Activated CD8-positive, alpha-beta T cell treated with anti-CD3 and anti-CD28 coated beads for 36 hours (primary cell): ENCODE results near the gene RGS19. TPM values are rescaled to one million over a fixed set of nuclear protein-coding genes. Genes with fewer than 3 reads are reported as not detected.
A peak's percentile ranks its signal among the peaks of the same experiment; 100 is the strongest.

Experiments used
- ATAC-seq: fragments of 200-7000 bp; cut with Tn5 transposase; one replicate; pipeline ENCODE4 v1.10.0; 2021; ENCODE audit warnings: mild to moderate bottlenecking, moderate library complexity
- CTCF ChIA-PET: fragments of 350-600 bp; sonication (Branson Sonifier 250); formaldehyde crosslinking; loops from one replicate; lab custom pipeline; 2021; ENCODE audit warnings: antibody characterized with exemption; lab: Charles Lee
- POLR2A ChIA-PET: fragments of 350-600 bp; sonication (Branson Sonifier 250); formaldehyde crosslinking; loops from one replicate; lab custom pipeline; 2021; ENCODE audit warnings: antibody characterized with exemption; lab: Charles Lee
- DNase-seq: peaks from one replicate; pipeline ENCODE4 v3.0.0-alpha.2; 2020
- H3K27ac Mint-ChIP-seq: one replicate; pipeline ENCODE4 v1.8.0; 2021; ENCODE audit warnings: mild to moderate bottlenecking, mixed read lengths
- H3K27me3 Mint-ChIP-seq: one replicate; pipeline ENCODE4 v1.8.0; 2021; ENCODE audit warnings: mixed read lengths
- H3K36me3 Mint-ChIP-seq: one replicate; pipeline ENCODE4 v1.8.0; 2021; ENCODE audit warnings: low read depth, mixed read lengths
- H3K4me1 Mint-ChIP-seq: one replicate; pipeline ENCODE4 v1.8.0; 2021; ENCODE audit warnings: low read depth, mixed read lengths
- H3K4me3 Mint-ChIP-seq: one replicate; pipeline ENCODE4 v1.8.0; 2021; ENCODE audit warnings: mild to moderate bottlenecking, moderate library complexity, mixed read lengths
- H3K9me3 Mint-ChIP-seq: one replicate; pipeline ENCODE4 v1.8.0; 2021; ENCODE audit warnings: mixed read lengths
- CTCF ChIP-seq: fragments of 200-600 bp; IDR thresholded peaks from one replicate; pipeline ENCODE4 v1.8.0; 2022; ENCODE audit warnings: antibody characterized with exemption, mild to moderate bottlenecking
- intact Hi-C: fragments of 100-400 bp; cut with micrococcal nuclease; formaldehyde crosslinking; loops from one replicate; pipeline ENCODE4 v1.10.0; 2022
- total RNA-seq, 2 experiments: library from RNA; stranded (reverse); gene quantifications; one replicate each; pipeline ENCODE4 v1.2.3, GENCODE V29; 2021

Gene RGS19
- total RNA-seq, 2 experiments from 2014 or later = 42.5 to 44.1 TPM

- peak; percentile 70 for DNase-seq
- Mint-ChIP-seq H3K4me1 (peaks cover 9% of the 10 kb centered on the region), H3K27me3 (no peaks in the 10 kb centered on the region), H3K36me3 (peaks cover 5% of the 10 kb centered on the region), H3K9me3 (no peaks in the 10 kb centered on the region), H3K27ac (peak overlapping the region; percentile 89), H3K4me3 (peak overlapping the region; percentile 84)
- POLR2A ChIA-PET = interaction anchor here (1.2 to 1.3 kb wide), 2 partner anchors 11 to 13 kb away, joined by 3 to 7 read pairs; no protein-coding TSS in a partner anchor
- intact Hi-C loops = no loop called here
- CTCF ChIA-PET = interaction anchor here (1.0 to 3.5 kb wide), 2 partner anchors 39 to 44 kb away, joined by 3 to 20 read pairs; no protein-coding TSS in a partner anchor
- ATAC-seq = peak; percentile 29
- no peak for TF ChIP-seq CTCF
Observed at GRCh38 chr20:64077094-64077493, 2.2 kb downstream of the RGS19 start.

GRCh38 chr20:64076061-64076997 lies 3.0 kb downstream of the RGS19 start:
- Mint-ChIP-seq H3K27me3 (no peaks in the 10 kb centered on the region), H3K4me1 (peaks cover 4% of the 10 kb centered on the region), H3K9me3 (no peaks in the 10 kb centered on the region), H3K27ac (peak overlapping the region; percentile 89), H3K4me3 (peak overlapping the region; percentile 50), H3K36me3 (peaks cover 5% of the 10 kb centered on the region)
- ATAC-seq = no peak
- intact Hi-C loops = no loop called here
- CTCF ChIA-PET = interaction anchor here (1.0 to 3.5 kb wide), 3 partner anchors 19 to 44 kb away, joined by 3 to 20 read pairs (median 4); no protein-coding TSS in a partner anchor
- no peak for TF ChIP-seq CTCF
- POLR2A ChIA-PET = interaction anchor here (0.7 to 1.3 kb wide), 3 partner anchors 9 to 12 kb away, joined by 3 to 7 read pairs (median 3); no protein-coding TSS in a partner anchor
- DNase-seq = no peak

- CTCF ChIA-PET = interaction anchor here (1.4 kb wide), 1 partner anchor 9 kb away, joined by 4 read pairs; no protein-coding TSS in a partner anchor
- H3K4me3 Mint-ChIP-seq = no peak overlapping the region
- no peak for TF ChIP-seq CTCF
- intact Hi-C loops = no loop called here
- H3K9me3 Mint-ChIP-seq = no peaks in the 10 kb centered on the region
- ATAC-seq (no peak), DNase-seq (no peak)
- no peaks in the 10 kb centered on the region for H3K27me3 Mint-ChIP-seq
- peaks cover 4% of the 10 kb centered on the region for H3K4me1 Mint-ChIP-seq
- H3K27ac Mint-ChIP-seq = no peak overlapping the region
- H3K36me3 Mint-ChIP-seq = peaks cover 5% of the 10 kb centered on the region
- POLR2A ChIA-PET = interaction anchor here (0.7 to 1.3 kb wide), 3 partner anchors 9 to 37 kb away, joined by 3 to 7 read pairs (median 3); no protein-coding TSS in a partner anchor
Observed at GRCh38 chr20:64075556-64075955, 3.8 kb downstream of the RGS19 start.

GRCh38 chr20:64074963-64075362 lies 4.4 kb downstream of the RGS19 start:
- TF ChIP-seq CTCF = no peak
- Mint-ChIP-seq H3K9me3 (no peaks in the 10 kb centered on the region), H3K27ac (no peak overlapping the region), H3K27me3 (no peaks in the 10 kb centered on the region), H3K4me3 (no peak overlapping the region), H3K4me1 (no peaks in the 10 kb centered on the region), H3K36me3 (peaks cover 5% of the 10 kb centered on the region)
- CTCF ChIA-PET = interaction anchor here (1.4 kb wide), 1 partner anchor 8 kb away, joined by 4 read pairs; no protein-coding TSS in a partner anchor
- ATAC-seq (no peak), DNase-seq (no peak)
- POLR2A ChIA-PET = interaction anchor here (1.0 kb wide), 1 partner anchor 36 kb away, joined by 3 read pairs; no protein-coding TSS in a partner anchor
- intact Hi-C loops = no loop called here
